GM12878 (cell line): ENCODE data around the gene CHRM1. TPM values are rescaled to one million over a fixed set of nuclear protein-coding genes. Genes with fewer than 3 reads are reported as not detected.
A peak's percentile ranks its signal among the peaks of the same experiment; 100 is the strongest.

Experiments used
- ATAC-seq: fragments of 200-7000 bp; cut with Tn5 transposase; 3 replicates; pipeline ENCODE4 v1.9.1; 2020; ENCODE audit warnings: mild to moderate bottlenecking, moderate library complexity
- BruUV-seq: library from RNA; stranded (reverse); fragments of 400-500 nt; replicated peaks from 2 replicates; lab custom pipeline; 2021; lab: Mats Ljungman, UMichigan
- CTCF ChIA-PET: fragments of 300-600 bp; sonication (Branson Sonifier 250); formaldehyde crosslinking; extraction: SDS; loops from one replicate; lab custom pipeline; 2021; ENCODE audit warnings: inconsistent platforms; lab: Yijun Ruan, JAX
- POLR2A ChIA-PET: fragments of 350-600 bp; formaldehyde crosslinking; extraction: SDS; loops from one replicate; lab custom pipeline; 2021; ENCODE audit warnings: inconsistent platforms; lab: Charles Lee
- RAD21 ChIA-PET: fragments of 300-600 bp; sonication (Branson Sonifier 250); formaldehyde crosslinking; loops from one replicate; lab custom pipeline; 2023; ENCODE audit warnings: antibody characterized with exemption; ENCODE audit not compliant: unreplicated experiment; lab: Charles Lee
- SMC1A ChIA-PET: fragments of 300-600 bp; sonication (Branson Sonifier 250); formaldehyde crosslinking; loops from one replicate; lab custom pipeline; 2023; ENCODE audit not compliant: unreplicated experiment, uncharacterized antibody; lab: Charles Lee
- DNase-seq: peaks from one replicate; pipeline ENCODE4 v3.0.0-alpha.2; 2011; ENCODE audit warnings: low read depth, low spot score
- FAIRE-seq: peaks from 3 replicates; lab custom pipeline; 2011; peaks lifted over from hg19 to GRCh38; lab: Jason Lieb, UNC
- H2AFZ ChIP-seq: 2 replicates; pipeline ENCODE4 v1.6.0; 2011; ENCODE audit warnings: low read depth, low read length, control low read depth; ENCODE audit not compliant: control insufficient read depth
- H3K27ac ChIP-seq: 2 replicates; pipeline ENCODE4 v1.5.1; 2011; ENCODE audit warnings: control low read depth; ENCODE audit not compliant: control insufficient read depth, insufficient read depth
- H3K27me3 ChIP-seq, 2 experiments: replicated peaks in 1 of 2; 2 replicates each; pipeline versions ENCODE4 v1.6.0 to v1.6.1; 2011; ENCODE audit warnings: low read length in 1 of 2; ENCODE audit not compliant: control insufficient read depth in 2 of 2, insufficient read depth in 2 of 2
- H3K36me3 ChIP-seq, 2 experiments: 2 replicates each; pipeline ENCODE4 v1.5.1; 2011; ENCODE audit warnings: low read length in 1 of 2; ENCODE audit not compliant: control insufficient read depth in 2 of 2, insufficient read depth in 2 of 2
- H3K4me1 ChIP-seq: 2 replicates; pipeline ENCODE4 v1.6.1; 2011; ENCODE audit warnings: mild to moderate bottlenecking, low read length, moderate library complexity, mixed read lengths; ENCODE audit not compliant: control insufficient read depth, insufficient read depth
- H3K4me2 ChIP-seq: 2 replicates; pipeline ENCODE4 v1.6.0; 2011; ENCODE audit warnings: control low read depth; ENCODE audit not compliant: control insufficient read depth, insufficient read depth
- H3K4me3 ChIP-seq: fragments of 200-600 bp; sonication (generic); 2 replicates; pipeline ENCODE4 v1.5.1; 2016
- H3K79me2 ChIP-seq: 2 replicates; pipeline ENCODE4 v1.6.0; 2011; ENCODE audit warnings: low read length; ENCODE audit not compliant: control insufficient read depth, insufficient read depth
- H3K9ac ChIP-seq: 2 replicates; pipeline ENCODE4 v1.8.0; 2011; ENCODE audit warnings: low read length, control low read depth, mixed read lengths; ENCODE audit not compliant: control insufficient read depth, insufficient read depth
- H3K9me3 ChIP-seq: replicated peaks from 3 replicates; pipeline ENCODE4 v1.5.1; 2011; ENCODE audit warnings: mild to moderate bottlenecking, low read length; ENCODE audit not compliant: control insufficient read depth, insufficient read depth
- H4K20me1 ChIP-seq: 2 replicates; pipeline ENCODE4 v1.6.0; 2011; ENCODE audit not compliant: control insufficient read depth, insufficient read depth
- EZH2 ChIP-seq: IDR thresholded peaks from 2 replicates; pipeline ENCODE4 v1.6.1; 2012; ENCODE audit warnings: low read depth, mild to moderate bottlenecking, control low read depth, inconsistent platforms, low read length, borderline replicate concordance; ENCODE audit not compliant: control insufficient read depth
- GABPA ChIP-seq: IDR thresholded peaks from 2 replicates; pipeline ENCODE4 v1.6.1; 2014; ENCODE audit warnings: antibody characterized with exemption, low read depth, mild to moderate bottlenecking, inconsistent platforms
- JUNB ChIP-seq: IDR thresholded peaks from 2 replicates; pipeline ENCODE4 v1.6.1; 2016; ENCODE audit warnings: antibody characterized with exemption, mild to moderate bottlenecking
- MYB ChIP-seq: fragments of 150-350 bp; IDR thresholded peaks from 2 replicates; pipeline ENCODE4 v1.6.1; 2014; ENCODE audit warnings: mild to moderate bottlenecking, low read depth, low read length, borderline replicate concordance
- POLR2A ChIP-seq: IDR thresholded peaks from 2 replicates; pipeline ENCODE4 v1.6.1; 2011; ENCODE audit warnings: low read depth, mild to moderate bottlenecking, low read length
- SIN3A ChIP-seq: IDR thresholded peaks from 2 replicates; pipeline ENCODE4 v1.6.1; 2012; ENCODE audit warnings: low read depth, low read length, improper control_type of control experiment
- WGBS: methylation state at CpG from one replicate; pipeline ENCODE4 v1.1.6; 2016; ENCODE audit warnings: low lambda C conversion rate; ENCODE audit not compliant: insufficient replicate concordance, insufficient coverage; ENCODE audit errors: missing lambda C conversion rate; 5-methylcytosine and 5-hydroxymethylcytosine counted together
- in situ Hi-C: fragments of 300-500 bp; cut with MboI; formaldehyde crosslinking; loops from 9 replicates; pipeline ENCODE4 v1.14.3; 2018; ENCODE audit warnings: mixed read lengths
- intact Hi-C: fragments of 100-400 bp; cut with micrococcal nuclease; formaldehyde crosslinking; loops from one replicate; pipeline ENCODE4 v1.14.2; 2022; ENCODE audit not compliant: unreplicated experiment
- polyA plus RNA-seq, 11 experiments: library from polyadenylated mRNA; depleted of rRNA in 4 of 11; unstranded in 6 of 11; stranded (reverse) in 5 of 11; fragments of >200 nt; fragmentation: Nextera tagmentation in 4 of 11; fragmentation: Illumina TruSeq in 1 of 11; extraction: Ambion mirVana in 4 of 11; extraction: Trizol in 1 of 11; gene quantifications; 1 replicate in 1 of 11; 2 replicates in 10 of 11; pipeline versions ENCODE4 v1.2.1 to v1.2.3, GENCODE V29; 2011 to 2016; ENCODE audit warnings: inconsistent platforms in 2 of 11, missing spikeins in 2 of 11, low read depth in 1 of 11
- total RNA-seq, 4 experiments: library from RNA; depleted of rRNA in 3 of 4; stranded (reverse); fragments of >200 nt in 3 of 4; fragmentation: Illumina TruSeq in 1 of 4; extraction: Trizol in 1 of 4; gene quantifications; 2 replicates each; pipeline versions ENCODE4 v1.2.1 to v1.2.3, GENCODE V29; 2013 to 2021
- TF ChIP-seq, protein P1 (sequence below): fragments of 450-650 bp; IDR thresholded peaks from 2 replicates; pipeline ENCODE4 v1.6.1; 2017; ENCODE audit warnings: mild to moderate bottlenecking, low read depth, inconsistent platforms; ENCODE audit not compliant: poor library complexity, severe bottlenecking

Gene CHRM1
- total and polyA plus RNA-seq, 10 of the 15 experiments (the other 5 are each of a cell fraction or from before 2014, with no cell fraction given) = not detected

DNA sequence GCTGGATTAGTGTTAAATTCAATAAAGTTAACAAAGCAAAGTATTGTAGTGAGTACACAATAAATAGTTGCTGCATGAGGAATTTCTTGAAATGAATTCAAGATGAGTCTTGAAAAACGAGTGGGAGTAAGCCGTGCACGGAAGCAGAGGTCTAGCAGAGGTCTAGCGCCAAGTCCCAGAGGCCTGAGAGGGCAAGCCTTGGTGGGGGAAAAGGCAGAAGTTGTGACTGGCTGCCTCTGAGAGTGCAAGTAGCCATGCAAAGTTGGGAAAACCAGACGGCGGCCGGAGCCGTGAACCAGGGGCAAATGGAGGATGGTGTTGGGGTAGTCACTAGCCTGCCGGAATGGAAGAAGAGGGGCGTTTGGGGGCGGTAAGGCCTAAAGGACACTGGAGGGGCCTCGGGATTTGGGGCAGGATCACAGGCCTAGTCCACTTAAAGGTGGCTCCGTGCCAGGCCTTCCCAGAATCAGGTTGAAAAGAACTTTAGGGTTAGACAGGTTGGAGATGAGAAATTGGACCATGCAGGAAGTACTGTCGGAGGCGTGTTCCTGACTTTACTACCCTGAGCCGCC, 40.8 kb downstream of the CHRM1 start (continued):
- no peak for TF ChIP-seq MYB
- TF ChIP-seq EZH2 = no peak
- no peak for TF ChIP-seq POLR2A
- TF ChIP-seq JUNB = no peak
- TF ChIP-seq, all 136 proteins: peak for 17

DNA sequence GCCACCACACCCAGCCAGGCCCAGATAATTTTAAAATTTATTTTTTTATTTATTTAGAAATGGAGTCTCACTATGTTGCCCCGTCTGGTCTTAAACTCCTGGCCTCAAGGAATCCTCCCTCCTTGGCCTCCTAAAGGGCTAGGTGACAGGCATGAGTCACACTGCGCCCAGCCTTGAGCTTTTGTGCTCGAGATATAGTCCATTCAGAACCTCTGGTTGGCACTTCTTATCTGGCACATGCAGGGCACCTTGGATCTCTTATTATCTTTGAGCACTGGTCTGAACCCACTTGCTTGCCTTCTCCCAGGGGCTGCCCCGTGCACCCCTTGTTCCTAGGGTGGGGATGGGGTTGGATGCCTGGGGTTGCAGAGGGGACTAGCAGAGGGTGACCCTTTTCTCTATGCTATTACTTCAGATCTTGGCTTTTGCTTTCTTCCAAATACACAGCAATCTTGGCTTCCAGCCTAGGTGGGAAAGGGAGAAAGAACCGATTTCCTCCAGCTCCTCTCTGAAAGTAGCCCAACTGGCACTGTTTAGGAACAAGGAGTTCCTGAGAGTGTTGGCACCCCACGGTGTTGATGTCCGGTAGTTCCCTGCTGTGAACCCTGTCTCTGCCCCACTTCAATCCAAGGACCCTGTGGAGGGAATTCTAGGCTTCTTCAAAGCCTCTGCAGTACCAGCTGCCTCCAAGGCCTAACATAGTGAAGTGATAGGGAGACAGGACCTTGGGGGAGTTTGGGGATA, 41.8 kb downstream of the CHRM1 start:
- ChIA-PET POLR2A (interaction anchor here (0.5 to 4.4 kb wide), 7 partner anchors 8 to 379 kb away, joined by 3 to 41 read pairs (median 6); partner anchors contain the start of genes HNRNPUL2, POLR2G and TAF6L), RAD21 (interaction anchor here (0.7 to 2.8 kb wide), 2 partner anchors 17 to 152 kb away, joined by 3 to 13 read pairs; partner anchors contain the start of gene HNRNPUL2), CTCF (interaction anchor here (0.9 to 5.7 kb wide), 3 partner anchors 16 to 92 kb away, joined by 3 to 38 read pairs (median 32); partner anchors contain the start of gene TMEM179B), SMC1A (interaction anchor here (0.6 to 1.0 kb wide), 3 partner anchors 18 to 93 kb away, joined by 3 read pairs; no protein-coding TSS in a partner anchor)
- no peak for TF ChIP-seq SIN3A
- TF ChIP-seq, protein P1, sequence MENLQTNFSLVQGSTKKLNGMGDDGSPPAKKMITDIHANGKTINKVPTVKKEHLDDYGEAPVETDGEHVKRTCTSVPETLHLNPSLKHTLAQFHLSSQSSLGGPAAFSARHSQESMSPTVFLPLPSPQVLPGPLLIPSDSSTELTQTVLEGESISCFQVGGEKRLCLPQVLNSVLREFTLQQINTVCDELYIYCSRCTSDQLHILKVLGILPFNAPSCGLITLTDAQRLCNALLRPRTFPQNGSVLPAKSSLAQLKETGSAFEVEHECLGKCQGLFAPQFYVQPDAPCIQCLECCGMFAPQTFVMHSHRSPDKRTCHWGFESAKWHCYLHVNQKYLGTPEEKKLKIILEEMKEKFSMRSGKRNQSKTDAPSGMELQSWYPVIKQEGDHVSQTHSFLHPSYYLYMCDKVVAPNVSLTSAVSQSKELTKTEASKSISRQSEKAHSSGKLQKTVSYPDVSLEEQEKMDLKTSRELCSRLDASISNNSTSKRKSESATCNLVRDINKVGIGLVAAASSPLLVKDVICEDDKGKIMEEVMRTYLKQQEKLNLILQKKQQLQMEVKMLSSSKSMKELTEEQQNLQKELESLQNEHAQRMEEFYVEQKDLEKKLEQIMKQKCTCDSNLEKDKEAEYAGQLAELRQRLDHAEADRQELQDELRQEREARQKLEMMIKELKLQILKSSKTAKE = no peak
- no peak for TF ChIP-seq GABPA
- TF ChIP-seq MYB = no peak
- Histone ChIP-seq H4K20me1 (no peaks in the 10 kb centered on the region), H3K4me3 (peak overlapping the region; percentile 91; the same call in 1 of the 2 replicates), H3K27ac (peak overlapping the region; percentile 95), H3K36me3 (peaks cover 16% of the 10 kb centered on the region in 2 experiments), H3K4me1 (peaks cover 15% of the 10 kb centered on the region), H3K9me3 (no peaks in the 10 kb centered on the region), H2AFZ (no peak overlapping the region), H3K4me2 (peak overlapping the region; percentile 78), H3K79me2 (peaks cover 45% of the 10 kb centered on the region), H3K9ac (peak overlapping the region; percentile 96; the same call in 1 of the 2 replicates), H3K27me3 (no peaks in the 10 kb centered on the region)
- DNase-seq (no peak), ATAC-seq (no peak), FAIRE-seq (no peak)
- in situ Hi-C loops = no loop called here
- intact Hi-C loops = no loop called here
- 78% methylated on average over 7 of the region's 7 CpGs for WGBS
- no TSS peak for BruUV-seq
